Kidney epithelial cell (primary cell): ENCODE results near the gene THADA. TPM values are rescaled to one million over a fixed set of nuclear protein-coding genes. Genes with fewer than 3 reads are reported as not detected.

Source experiments
- DNase-seq: peaks from one replicate; pipeline ENCODE4 v3.0.0-alpha.2; 2010; ENCODE audit warnings: low read depth
- H3K27me3 ChIP-seq: 2 replicates; pipeline ENCODE4 v1.6.0; 2011; ENCODE audit warnings: low read length; ENCODE audit not compliant: control insufficient read depth, insufficient read depth
- H3K36me3 ChIP-seq: 2 replicates; pipeline ENCODE4 v1.5.1; 2011; ENCODE audit warnings: low read length; ENCODE audit not compliant: control insufficient read depth, insufficient read depth
- H3K4me3 ChIP-seq: 2 replicates; pipeline ENCODE4 v1.5.1; 2011; ENCODE audit warnings: low read depth, mild to moderate bottlenecking, control low read depth, low read length
- CTCF ChIP-seq: IDR thresholded peaks from 2 replicates; pipeline ENCODE4 v1.5.1; 2011; ENCODE audit warnings: mild to moderate bottlenecking, moderate library complexity, low read length, control low read depth, inconsistent platforms; ENCODE audit not compliant: insufficient read depth, poor library complexity, severe bottlenecking
- total RNA-seq: library from RNA; depleted of rRNA; stranded (reverse); fragments of >200 nt; gene quantifications from 2 replicates; pipeline ENCODE4 v1.2.3, GENCODE V29; 2015

The THADA gene
- total RNA-seq, 1 donor from 2014 or later: 21.5 TPM

DNA sequence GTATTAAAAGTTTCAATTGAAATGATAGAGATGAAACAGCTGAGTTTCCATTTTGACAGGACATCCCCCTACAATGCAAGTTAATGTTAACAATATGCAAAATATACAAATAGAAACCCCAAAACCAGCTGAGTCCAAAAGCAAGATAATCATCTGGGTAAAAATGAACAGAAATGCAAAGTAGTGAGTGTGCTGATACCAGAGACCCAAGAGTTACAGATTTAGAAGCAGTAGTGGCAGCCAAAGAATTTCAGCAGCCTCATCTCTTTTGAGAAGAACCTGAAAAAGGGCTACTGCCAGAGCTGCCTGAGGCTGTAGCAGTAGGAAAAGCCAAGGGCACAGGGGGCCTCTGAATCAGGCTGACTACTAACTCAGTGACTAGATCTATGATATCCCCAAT is 82.6 kb downstream of the THADA start:
- Histone ChIP-seq H3K36me3 (no peaks in the 10 kb centered on the region), H3K4me3 (no peak overlapping the region), H3K27me3 (no peaks in the 10 kb centered on the region)
- no peak for TF ChIP-seq CTCF
- DNase-seq: no peak

GRCh38 chr2:43511199-43511598 is 84.6 kb downstream of the THADA start:
- TF ChIP-seq CTCF: no peak
- DNase-seq: no peak
- H3K36me3 ChIP-seq: no peaks in the 10 kb centered on the region

DNA sequence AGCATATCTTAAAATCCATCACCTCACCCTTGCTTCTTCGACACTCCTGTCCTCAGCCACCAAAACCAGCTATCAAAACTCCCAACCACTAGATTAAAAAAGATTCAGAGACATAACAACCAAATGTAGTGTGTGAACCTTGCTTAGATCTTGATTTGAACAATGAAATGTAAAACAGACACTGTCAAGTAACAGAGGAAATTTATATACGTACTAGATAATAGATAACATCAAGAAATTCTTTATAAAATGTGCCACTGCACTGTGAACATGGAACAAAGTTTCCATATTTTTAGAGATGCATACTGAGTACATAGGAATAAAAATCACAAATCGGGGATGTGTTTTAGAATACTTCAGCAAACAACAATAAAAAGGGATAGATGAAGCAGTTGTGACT is 86.0 kb downstream of the THADA start:
- TF ChIP-seq CTCF: no peak
- no peak for DNase-seq
- H3K4me3 ChIP-seq: no peak overlapping the region
- no peaks in the 10 kb centered on the region for H3K27me3 ChIP-seq
- H3K36me3 ChIP-seq: no peaks in the 10 kb centered on the region

More at GRCh38 chr2:43511199-43511598, 84.6 kb downstream of the THADA start:
- H3K27me3 ChIP-seq: no peaks in the 10 kb centered on the region
- H3K4me3 ChIP-seq: no peak overlapping the region

- no peak for TF ChIP-seq CTCF
- no peak for DNase-seq
- no peaks in the 10 kb centered on the region for H3K36me3 ChIP-seq
- no peaks in the 10 kb centered on the region for H3K27me3 ChIP-seq
- H3K4me3 ChIP-seq: no peak overlapping the region
Measured at GRCh38 chr2:43508209-43508608, 87.6 kb downstream of the THADA start.

DNA sequence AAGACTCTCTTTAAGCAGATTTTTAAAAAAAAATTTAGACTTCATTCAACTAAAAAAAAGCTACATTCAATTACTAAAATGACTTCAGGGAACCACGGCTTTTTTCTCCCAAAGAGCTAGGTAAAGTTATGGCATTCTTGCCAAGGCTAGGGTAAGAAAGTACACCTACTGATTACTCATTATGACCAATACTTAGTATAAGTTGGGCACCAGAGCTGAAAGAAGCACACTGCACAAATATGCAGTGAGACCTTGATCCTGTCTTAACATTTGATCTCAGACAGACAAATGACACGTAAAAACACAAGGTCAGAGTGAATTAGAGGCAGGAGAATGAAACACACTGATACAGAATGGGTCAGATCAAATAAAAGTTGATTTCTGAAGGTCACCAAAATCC is 88.7 kb downstream of the THADA start:
- H3K4me3 ChIP-seq: no peak overlapping the region
- no peak for TF ChIP-seq CTCF
- no peaks in the 10 kb centered on the region for H3K36me3 ChIP-seq
- no peaks in the 10 kb centered on the region for H3K27me3 ChIP-seq
- DNase-seq: no peak

GRCh38 chr2:43495727-43496126 is 100.1 kb downstream of the THADA start:
- DNase-seq: no peak
- Histone ChIP-seq H3K36me3 (no peaks in the 10 kb centered on the region), H3K27me3 (no peaks in the 10 kb centered on the region), H3K4me3 (no peak overlapping the region)
- TF ChIP-seq CTCF: no peak
